22Rv1 (cell line): ENCODE results near the gene DIP2C.

ENCODE experiments used
- ZFX ChIP-seq: fragments of 450-650 bp; IDR thresholded peaks from 2 replicates; pipeline ENCODE4 v1.6.1; 2017; ENCODE audit warnings: antibody characterized with exemption, borderline replicate concordance
- TF ChIP-seq, protein P1 (sequence below): fragments of 450-650 bp; IDR thresholded peaks from 2 replicates; pipeline ENCODE4 v1.5.1; 2017; ENCODE audit warnings: mild to moderate bottlenecking

- TF ChIP-seq, protein P1, sequence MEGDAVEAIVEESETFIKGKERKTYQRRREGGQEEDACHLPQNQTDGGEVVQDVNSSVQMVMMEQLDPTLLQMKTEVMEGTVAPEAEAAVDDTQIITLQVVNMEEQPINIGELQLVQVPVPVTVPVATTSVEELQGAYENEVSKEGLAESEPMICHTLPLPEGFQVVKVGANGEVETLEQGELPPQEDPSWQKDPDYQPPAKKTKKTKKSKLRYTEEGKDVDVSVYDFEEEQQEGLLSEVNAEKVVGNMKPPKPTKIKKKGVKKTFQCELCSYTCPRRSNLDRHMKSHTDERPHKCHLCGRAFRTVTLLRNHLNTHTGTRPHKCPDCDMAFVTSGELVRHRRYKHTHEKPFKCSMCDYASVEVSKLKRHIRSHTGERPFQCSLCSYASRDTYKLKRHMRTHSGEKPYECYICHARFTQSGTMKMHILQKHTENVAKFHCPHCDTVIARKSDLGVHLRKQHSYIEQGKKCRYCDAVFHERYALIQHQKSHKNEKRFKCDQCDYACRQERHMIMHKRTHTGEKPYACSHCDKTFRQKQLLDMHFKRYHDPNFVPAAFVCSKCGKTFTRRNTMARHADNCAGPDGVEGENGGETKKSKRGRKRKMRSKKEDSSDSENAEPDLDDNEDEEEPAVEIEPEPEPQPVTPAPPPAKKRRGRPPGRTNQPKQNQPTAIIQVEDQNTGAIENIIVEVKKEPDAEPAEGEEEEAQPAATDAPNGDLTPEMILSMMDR, result no peak
- TF ChIP-seq ZFX, result no peak
These were observed 201.2 kb downstream of the DIP2C start for GRCh38 chr10:488081-488932.
